Astrocyte of the cerebellum (primary cell): ENCODE results near the gene SPDYE4.

Source experiments
- DNase-seq: peaks from one replicate; pipeline ENCODE4 v3.0.0-alpha.2; 2011; ENCODE audit warnings: low read depth
- H3K4me3 ChIP-seq: 2 replicates; pipeline ENCODE4 v1.5.1; 2011; ENCODE audit warnings: mild to moderate bottlenecking, low read depth, low read length, moderate library complexity
- in situ Hi-C: cut with HindIII; loops from 2 replicates; pipeline ENCODE4 v1.10.0; 2017; ENCODE audit warnings: low sequenced_read_pairs
- TF ChIP-seq, protein P1 (sequence below): IDR thresholded peaks from 2 replicates; pipeline ENCODE4 v1.5.1; 2012; ENCODE audit warnings: low read length, low read depth, moderate library complexity, mild to moderate bottlenecking; ENCODE audit errors: missing control alignments

SPDYE4 gene

DNA sequence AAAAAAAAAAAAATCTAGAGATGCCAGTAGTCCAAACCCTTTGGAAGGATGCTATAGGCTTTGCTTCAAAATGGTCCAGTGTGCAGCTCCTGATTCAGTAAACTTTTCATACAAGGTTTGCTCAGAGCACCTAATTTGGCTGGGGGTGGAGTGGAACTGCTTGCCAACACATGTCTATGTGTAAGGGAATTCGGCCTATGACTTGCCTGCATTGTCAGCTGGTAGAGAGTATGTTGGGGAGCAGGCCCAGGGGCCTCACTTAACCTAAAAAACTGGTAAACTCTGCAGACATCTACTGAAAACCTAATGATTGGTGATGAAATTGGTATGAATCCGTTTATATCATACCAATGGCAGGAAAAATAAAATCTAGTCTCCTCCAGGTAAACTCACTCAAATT lies 42.3 kb upstream of the SPDYE4 start:
- TF ChIP-seq, protein P1, sequence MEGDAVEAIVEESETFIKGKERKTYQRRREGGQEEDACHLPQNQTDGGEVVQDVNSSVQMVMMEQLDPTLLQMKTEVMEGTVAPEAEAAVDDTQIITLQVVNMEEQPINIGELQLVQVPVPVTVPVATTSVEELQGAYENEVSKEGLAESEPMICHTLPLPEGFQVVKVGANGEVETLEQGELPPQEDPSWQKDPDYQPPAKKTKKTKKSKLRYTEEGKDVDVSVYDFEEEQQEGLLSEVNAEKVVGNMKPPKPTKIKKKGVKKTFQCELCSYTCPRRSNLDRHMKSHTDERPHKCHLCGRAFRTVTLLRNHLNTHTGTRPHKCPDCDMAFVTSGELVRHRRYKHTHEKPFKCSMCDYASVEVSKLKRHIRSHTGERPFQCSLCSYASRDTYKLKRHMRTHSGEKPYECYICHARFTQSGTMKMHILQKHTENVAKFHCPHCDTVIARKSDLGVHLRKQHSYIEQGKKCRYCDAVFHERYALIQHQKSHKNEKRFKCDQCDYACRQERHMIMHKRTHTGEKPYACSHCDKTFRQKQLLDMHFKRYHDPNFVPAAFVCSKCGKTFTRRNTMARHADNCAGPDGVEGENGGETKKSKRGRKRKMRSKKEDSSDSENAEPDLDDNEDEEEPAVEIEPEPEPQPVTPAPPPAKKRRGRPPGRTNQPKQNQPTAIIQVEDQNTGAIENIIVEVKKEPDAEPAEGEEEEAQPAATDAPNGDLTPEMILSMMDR: no peak
- DNase-seq: no peak
- no peak overlapping the region for H3K4me3 ChIP-seq
- in situ Hi-C loops: no loop called here

DNA sequence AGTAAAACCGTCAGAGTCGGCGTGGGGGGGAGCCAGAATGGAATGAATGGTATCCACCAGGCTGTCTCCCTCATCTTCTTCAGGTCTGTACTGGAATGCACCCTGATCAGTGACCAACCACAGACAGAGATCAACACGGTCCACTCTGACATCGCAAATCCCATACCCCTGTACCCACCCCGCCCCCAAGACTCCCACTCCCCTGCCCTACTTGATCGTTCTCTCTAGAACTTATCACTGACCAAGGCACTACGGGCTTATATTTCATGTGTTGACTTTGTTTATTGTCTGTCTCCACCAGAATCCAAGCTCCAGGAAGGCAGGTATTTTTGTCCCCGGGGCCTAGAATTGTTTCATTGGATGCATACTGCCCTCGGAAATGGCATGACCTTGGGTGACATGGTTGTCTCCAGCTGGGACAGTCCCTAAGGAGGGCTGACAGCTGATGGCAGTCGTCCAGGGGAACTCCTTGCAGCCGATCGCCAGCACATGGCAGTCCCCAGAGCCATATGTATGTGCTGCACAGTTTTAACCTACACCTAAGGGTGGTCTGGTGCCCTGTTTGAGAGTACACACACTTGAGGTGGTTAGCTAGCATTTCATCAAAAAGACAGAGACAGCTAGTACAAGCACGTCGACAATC lies 41.3 kb upstream of the SPDYE4 start:
- no peak overlapping the region for H3K4me3 ChIP-seq
- DNase-seq: no peak
- TF ChIP-seq, protein P1: no peak
- in situ Hi-C loops: no loop called here

DNA sequence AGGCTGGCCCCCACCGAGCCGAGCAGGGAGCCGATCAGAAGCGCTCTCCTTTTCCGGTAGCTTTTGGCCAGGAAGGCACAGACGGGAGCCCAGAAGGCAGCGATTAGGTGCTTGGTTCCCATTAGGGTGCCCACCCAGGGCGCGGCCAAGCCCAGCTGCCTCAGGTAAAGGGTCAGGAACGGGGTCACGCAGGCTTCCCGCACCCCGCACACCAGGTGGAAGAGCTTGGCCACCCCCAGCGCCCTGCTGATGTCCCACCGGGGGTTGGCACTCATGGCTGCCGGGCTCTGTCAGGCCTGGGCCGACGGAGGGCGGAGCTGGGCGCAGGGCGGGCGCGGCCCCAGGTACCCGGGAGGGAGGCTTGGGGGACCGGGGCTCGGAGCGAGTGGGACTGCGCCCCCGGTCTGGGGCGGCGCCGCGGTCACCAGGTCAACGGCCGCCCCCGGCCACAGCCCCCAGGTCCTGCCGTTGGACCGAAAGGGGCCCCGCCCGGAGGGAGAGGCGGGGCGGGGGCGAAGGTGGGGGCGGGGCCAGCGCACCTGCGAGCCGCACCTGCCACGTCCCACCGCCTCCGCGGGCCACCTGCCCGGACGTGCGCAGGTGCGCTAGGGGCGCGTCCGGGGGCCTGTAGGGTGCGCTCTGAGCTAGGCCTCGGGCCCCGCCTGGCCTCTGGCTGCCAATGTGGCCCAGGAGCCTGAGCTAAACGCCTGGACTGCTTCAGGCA lies 40.7 kb upstream of the SPDYE4 start, which contains the start of gene MFSD6L:
TSS of gene MFSD6L (minus strand) at position 520 of the 724 bp plus-strand sequence. CDS start at position 275, 245 bp downstream.
- TF ChIP-seq, protein P1: no peak
- DNase-seq: no peak
- no peak within 1 kb of the TSS for H3K4me3 ChIP-seq
- in situ Hi-C loops: no loop called here

DNA sequence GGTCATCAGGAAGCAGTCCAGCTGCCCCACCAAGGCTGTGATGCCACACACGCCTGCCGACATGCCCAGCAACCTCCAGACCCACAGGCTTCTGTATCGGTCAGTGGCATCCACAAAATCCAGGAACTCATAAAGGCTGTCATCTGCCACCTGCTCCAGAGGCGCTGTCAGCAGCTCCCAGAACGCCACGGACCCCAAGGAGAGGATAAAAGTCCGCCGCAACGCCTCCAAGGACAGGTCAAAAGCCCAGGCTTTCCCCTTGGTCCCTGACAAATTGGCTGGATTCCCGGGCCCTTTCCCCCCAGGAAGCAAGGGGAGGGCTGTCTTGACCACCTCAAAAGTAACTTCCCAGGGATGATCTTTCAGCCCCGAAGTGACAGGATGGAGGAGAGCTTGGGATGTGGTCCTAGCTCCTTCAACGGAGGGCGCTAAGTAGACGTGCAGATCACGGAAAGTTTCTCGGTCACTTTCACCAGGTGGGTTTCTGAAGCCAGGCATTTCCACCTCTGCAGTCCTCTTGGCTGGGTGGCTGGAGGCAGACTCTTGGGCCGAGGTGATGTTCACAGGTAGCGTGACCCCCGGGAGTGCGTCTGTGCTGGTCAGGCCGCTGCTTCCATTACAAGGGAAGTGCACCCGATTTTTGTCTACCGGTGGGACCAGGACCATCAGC lies 40.0 kb upstream of the SPDYE4 start:
- in situ Hi-C loops: no loop called here
- H3K4me3 ChIP-seq: no peak overlapping the region
- TF ChIP-seq, protein P1: no peak
- no peak for DNase-seq

DNA sequence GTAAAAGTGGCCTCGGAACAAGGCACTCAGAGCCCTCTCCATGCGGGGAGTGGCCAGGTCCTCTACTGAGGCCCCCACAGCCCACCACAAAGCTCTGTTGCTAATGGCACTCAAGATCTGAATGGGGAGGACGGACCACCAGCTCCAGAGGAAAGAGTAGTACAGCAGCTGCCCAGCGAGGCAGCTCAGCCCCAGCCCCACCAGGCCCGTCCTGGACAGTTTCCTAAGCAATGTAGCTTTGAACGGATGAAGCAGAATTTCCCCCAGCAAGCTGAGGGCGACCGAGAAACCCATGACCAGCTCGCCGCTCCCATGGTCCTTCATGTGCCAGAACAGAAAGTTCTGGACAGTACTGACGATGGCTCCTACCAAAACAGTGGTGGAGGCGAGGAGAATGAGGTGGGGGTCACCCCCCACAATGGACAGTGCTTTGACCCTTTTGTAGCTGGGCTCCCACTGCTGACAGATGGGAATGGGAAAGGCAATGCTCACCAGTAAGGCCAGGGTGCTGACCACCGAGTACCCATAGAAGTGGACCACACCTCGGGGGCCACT lies 39.4 kb upstream of the SPDYE4 start:
- in situ Hi-C loops: no loop called here
- no peak overlapping the region for H3K4me3 ChIP-seq
- DNase-seq: no peak
- TF ChIP-seq, protein P1: no peak

DNA sequence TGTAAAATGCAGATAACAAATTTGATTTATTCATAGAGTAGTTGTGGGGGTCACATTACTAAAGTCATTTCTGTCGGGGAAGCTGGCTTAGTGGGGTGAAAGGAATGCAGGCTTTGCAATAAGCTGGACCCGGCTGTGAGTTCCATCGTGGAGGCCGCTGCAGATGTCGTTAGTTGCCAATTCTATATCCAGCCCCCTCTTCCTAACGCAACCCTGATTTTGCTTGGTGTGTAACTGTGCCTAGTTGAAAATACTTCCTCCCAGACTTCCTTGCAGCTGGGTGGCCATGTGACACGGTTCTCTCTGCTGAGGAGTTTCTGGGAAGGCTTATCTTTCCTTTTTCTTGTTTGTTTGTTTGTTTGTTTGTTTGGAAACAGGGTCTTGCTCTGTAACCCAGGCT lies 36.3 kb upstream of the SPDYE4 start:
- DNase-seq: no peak
- H3K4me3 ChIP-seq: no peak overlapping the region
- TF ChIP-seq, protein P1: no peak
- in situ Hi-C loops: loop anchor here (5.0 kb wide), 1 partner anchor 97 kb away; no protein-coding TSS in a partner anchor
